Type B pancreatic cell (in vitro differentiated cells): Measurements from ENCODE around the gene MEF2C. TPM values are rescaled to one million over a fixed set of nuclear protein-coding genes. Genes with fewer than 3 reads are reported as not detected.

ENCODE experiments used
- DNase-seq: peaks from one replicate; pipeline ENCODE4 v3.0.0; 2021; ENCODE audit warnings: mixed read lengths; ENCODE audit not compliant: unreplicated experiment; ENCODE audit errors: extremely low spot score
- H3K27ac Mint-ChIP-seq: 2 replicates; pipeline ENCODE4 v1.8.0; 2021; ENCODE audit warnings: mild to moderate bottlenecking, mixed read lengths
- H3K27me3 Mint-ChIP-seq: 2 replicates; pipeline ENCODE4 v1.8.0; 2021; ENCODE audit warnings: mixed read lengths
- H3K36me3 Mint-ChIP-seq: 2 replicates; pipeline ENCODE4 v1.8.0; 2021; ENCODE audit warnings: mixed read lengths
- H3K4me1 Mint-ChIP-seq: one replicate; pipeline ENCODE4 v1.8.0; 2021; ENCODE audit warnings: mixed read lengths; ENCODE audit not compliant: unreplicated experiment
- H3K4me3 Mint-ChIP-seq: 2 replicates; pipeline ENCODE4 v1.8.0; 2021; ENCODE audit warnings: mild to moderate bottlenecking, mixed read lengths
- H3K9me3 Mint-ChIP-seq: 2 replicates; pipeline ENCODE4 v1.8.0; 2021; ENCODE audit warnings: mixed read lengths
- total RNA-seq: library from RNA; stranded (reverse); gene quantifications from 2 replicates; pipeline ENCODE4 v1.2.1, GENCODE V29; 2021; ENCODE audit warnings: low replicate concordance
- TF ChIP-seq, protein P1 (sequence below): fragments of 200-600 bp; sonication (generic); conservative IDR thresholded peaks from 2 replicates; pipeline ENCODE4 v1.5.0; 2021; ENCODE audit warnings: antibody characterized with exemption, mild to moderate bottlenecking

The MEF2C gene
- total RNA-seq, 1 donor from 2014 or later, result 12.0 TPM

DNA sequence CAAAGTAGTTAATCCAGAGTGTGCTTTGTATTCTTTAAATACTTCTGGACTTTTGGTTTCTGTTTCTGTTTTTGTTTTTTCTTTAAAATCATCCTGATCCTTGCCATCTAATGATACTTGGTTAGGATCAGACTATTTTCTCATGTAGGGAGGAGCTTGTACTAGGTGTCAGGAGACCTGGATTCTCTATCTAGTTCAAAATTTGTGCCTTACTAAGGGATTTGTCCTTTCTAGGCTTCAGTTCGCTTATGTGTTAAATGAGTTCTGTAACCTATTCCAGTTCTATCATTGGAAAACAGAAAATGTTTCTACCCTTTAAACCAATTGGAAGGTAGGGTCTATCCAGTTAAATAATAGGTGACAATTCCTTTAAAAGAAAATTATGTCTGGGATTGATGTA is 3.3 kb upstream of the MEF2C start:
- Mint-ChIP-seq H3K9me3 (no peaks in the 10 kb centered on the region), H3K36me3 (no peaks in the 10 kb centered on the region), H3K4me1 (no peaks in the 10 kb centered on the region), H3K27ac (no peak overlapping the region), H3K27me3 (peaks cover 85% of the 10 kb centered on the region), H3K4me3 (peak overlapping the region; percentile 12)
- TF ChIP-seq, protein P1, sequence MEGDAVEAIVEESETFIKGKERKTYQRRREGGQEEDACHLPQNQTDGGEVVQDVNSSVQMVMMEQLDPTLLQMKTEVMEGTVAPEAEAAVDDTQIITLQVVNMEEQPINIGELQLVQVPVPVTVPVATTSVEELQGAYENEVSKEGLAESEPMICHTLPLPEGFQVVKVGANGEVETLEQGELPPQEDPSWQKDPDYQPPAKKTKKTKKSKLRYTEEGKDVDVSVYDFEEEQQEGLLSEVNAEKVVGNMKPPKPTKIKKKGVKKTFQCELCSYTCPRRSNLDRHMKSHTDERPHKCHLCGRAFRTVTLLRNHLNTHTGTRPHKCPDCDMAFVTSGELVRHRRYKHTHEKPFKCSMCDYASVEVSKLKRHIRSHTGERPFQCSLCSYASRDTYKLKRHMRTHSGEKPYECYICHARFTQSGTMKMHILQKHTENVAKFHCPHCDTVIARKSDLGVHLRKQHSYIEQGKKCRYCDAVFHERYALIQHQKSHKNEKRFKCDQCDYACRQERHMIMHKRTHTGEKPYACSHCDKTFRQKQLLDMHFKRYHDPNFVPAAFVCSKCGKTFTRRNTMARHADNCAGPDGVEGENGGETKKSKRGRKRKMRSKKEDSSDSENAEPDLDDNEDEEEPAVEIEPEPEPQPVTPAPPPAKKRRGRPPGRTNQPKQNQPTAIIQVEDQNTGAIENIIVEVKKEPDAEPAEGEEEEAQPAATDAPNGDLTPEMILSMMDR, result no peak
- no peak for DNase-seq

DNA sequence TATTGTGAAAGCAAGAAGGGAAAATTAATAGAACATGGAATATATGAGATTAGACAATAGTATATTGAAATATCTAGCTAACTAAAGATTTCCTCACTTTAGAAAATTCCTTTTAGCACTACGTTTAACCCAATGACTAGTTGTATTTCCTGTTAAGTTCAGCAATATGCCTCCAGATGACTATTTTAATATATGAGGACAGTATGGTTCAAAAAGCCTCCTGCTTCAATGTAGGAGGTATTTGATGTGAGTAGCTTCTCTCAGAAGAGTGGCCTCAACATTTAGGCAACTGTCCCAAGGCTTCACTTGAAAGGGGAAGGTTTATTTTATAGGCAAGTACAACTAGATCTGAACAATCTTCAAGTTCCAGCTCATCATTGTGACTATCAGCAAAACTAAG is 2.0 kb upstream of the MEF2C start:
- no peak overlapping the region for H3K27ac Mint-ChIP-seq
- no peaks in the 10 kb centered on the region for H3K36me3 Mint-ChIP-seq
- peak overlapping the region; percentile 97 for H3K4me3 Mint-ChIP-seq
- no peaks in the 10 kb centered on the region for H3K9me3 Mint-ChIP-seq
- TF ChIP-seq, protein P1, result no peak
- no peak for DNase-seq
- H3K4me1 Mint-ChIP-seq, result no peaks in the 10 kb centered on the region
- H3K27me3 Mint-ChIP-seq, result peaks cover 83% of the 10 kb centered on the region

DNA sequence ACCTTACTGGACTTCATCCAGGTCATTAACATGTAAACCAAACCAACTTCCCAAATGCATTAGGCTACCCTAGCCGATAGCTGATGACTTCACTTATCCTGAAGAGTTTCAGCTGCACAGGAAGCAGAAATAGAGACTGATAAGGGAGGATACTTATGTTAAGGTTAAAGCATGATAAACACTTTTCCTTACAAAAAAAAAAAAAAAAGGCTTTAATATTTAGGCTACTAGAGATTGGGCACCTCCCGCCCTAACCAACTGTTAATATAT is 1.6 kb upstream of the MEF2C start:
- Mint-ChIP-seq H3K9me3 (no peaks in the 10 kb centered on the region), H3K27ac (no peak overlapping the region), H3K4me3 (peak overlapping the region; percentile 97), H3K36me3 (no peaks in the 10 kb centered on the region), H3K4me1 (no peaks in the 10 kb centered on the region), H3K27me3 (peaks cover 83% of the 10 kb centered on the region)
- no peak for DNase-seq
- TF ChIP-seq, protein P1, result no peak

DNA sequence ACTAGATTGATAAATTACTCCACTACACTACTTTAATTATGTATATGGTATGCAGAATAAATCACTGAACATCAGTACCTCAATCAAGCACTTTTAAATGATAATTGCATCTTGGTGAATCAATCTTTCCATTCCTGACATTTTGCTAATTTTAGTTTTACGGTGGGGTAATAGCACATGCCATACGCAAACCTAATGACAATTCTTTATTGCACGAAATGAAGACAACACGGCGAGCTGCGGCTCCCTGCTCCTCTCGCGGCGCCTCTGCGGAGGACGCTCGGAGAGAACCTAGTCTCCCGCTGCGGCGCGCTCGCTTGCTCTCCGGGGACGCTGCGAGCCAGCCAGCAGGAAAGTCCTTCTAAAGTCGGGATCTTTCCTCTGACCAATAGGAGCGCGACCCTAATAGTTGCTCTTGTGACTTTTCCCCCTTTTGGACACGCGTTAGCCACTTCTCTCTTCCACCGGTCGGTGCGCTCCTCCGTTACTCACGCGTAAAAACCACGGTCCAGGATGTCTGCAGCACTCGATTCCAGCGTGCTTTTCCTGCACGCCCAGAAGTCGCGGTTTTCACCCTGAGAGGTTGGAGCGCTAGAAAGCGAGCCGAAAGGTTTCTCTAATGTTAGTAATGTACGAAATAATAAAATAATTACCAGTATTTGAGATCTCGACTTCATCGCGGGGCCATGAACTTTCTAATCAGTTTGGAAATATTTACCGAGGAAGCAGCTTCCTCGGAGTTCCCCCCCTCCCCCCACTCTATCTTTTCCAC is 1.0 kb upstream of the MEF2C start:
- no peaks in the 10 kb centered on the region for H3K36me3 Mint-ChIP-seq
- peaks cover 79% of the 10 kb centered on the region for H3K27me3 Mint-ChIP-seq
- H3K4me3 Mint-ChIP-seq, result peak overlapping the region; percentile 97
- TF ChIP-seq, protein P1, result peak; percentile 38
- peak overlapping the region; percentile 76 for H3K27ac Mint-ChIP-seq
- DNase-seq, result peak; percentile 68
- no peaks in the 10 kb centered on the region for H3K4me1 Mint-ChIP-seq
- H3K9me3 Mint-ChIP-seq, result no peaks in the 10 kb centered on the region

DNA sequence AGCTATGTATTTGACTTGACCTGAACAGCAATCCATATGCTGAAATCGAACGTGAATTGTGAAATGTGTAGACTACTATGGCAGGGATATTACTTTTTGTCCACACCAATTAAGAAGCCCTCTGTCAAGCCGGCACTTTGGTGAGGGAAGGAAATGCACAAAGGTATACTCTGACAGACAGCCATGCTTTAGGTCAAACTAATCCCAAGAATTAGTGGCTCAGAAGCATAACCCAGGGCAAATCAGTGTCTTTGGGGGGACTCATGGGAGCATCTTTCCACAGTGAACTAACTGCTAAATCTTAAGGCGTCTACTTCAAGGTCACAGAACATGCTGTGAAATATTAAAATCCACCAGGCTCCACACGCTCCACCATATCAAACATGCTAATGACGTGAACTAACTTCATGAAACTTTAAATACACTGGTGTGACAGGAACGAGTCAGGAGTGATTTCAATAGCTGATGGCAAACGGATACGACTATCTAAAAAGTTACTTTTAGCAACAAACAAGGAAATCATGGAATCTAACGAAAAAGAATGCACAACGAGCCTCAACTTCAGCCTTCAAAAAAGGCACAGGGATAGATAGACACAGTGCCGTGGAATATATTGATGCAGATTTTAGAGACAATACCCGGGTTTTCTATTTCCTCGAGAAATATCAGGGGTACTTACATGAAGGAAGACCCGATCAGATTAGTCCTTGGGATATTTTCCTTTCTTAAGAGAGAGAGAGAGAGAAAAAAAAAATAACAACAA is 527 bp downstream of the MEF2C start:
- Mint-ChIP-seq H3K4me3 (peak overlapping the region; percentile 97), H3K27me3 (peaks cover 69% of the 10 kb centered on the region), H3K4me1 (no peaks in the 10 kb centered on the region)

More for the DNA sequence above, 527 bp downstream of the MEF2C start:
- Mint-ChIP-seq H3K9me3 (no peaks in the 10 kb centered on the region), H3K36me3 (no peaks in the 10 kb centered on the region), H3K27ac (peak overlapping the region; percentile 76)
- no peak for DNase-seq
- TF ChIP-seq, protein P1, result no peak
